Peyer's patch (tissue), 4 donors: ENCODE data around the gene SPDYE17.
"Not testable (repeated sequence)": the region's sequence is repeated elsewhere in the genome, so short reads cannot be mapped to it uniquely, and the experiment has no call there.

ENCODE experiments used
- POLR2A ChIP-seq, 2 donors: fragments of 450-650 bp; IDR thresholded peaks; one replicate each; pipeline ENCODE4 v1.5.1; 2017; ENCODE audit warnings: antibody characterized with exemption in 2 of 2, mild to moderate bottlenecking in 2 of 2, moderate library complexity in 2 of 2
- TF ChIP-seq, protein P1 (sequence below), 6 experiments: fragments of 450-650 bp in 4 of 6; fragments of 200-600 bp in 2 of 6; sonication (generic) in 1 of 6; IDR thresholded peaks; one replicate each; pipeline ENCODE4 v1.5.1; 2017 to 2019; ENCODE audit warnings: antibody characterized with exemption in 6 of 6, mild to moderate bottlenecking in 3 of 6, moderate library complexity in 1 of 6

DNA sequence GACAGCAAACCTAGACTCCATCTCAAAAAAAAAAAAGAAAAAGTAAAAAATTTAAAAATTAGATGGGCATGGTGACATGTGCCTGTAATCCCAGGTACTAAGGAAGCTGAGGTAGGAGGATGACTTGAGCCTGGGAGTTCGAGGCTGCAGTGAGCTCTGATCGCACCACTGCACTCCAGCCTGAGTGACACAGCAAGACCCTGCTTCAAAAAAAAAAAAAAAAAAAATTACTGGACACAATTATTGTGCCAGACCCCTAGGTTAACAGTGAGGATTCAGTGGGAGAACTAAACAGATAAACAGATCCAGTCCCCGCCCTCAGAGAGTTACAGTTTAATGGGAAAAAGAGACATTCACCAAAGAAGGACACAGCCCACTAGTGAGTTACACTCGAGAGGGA lies 31.6 kb upstream of the SPDYE17 start:
- TF ChIP-seq, protein P1, sequence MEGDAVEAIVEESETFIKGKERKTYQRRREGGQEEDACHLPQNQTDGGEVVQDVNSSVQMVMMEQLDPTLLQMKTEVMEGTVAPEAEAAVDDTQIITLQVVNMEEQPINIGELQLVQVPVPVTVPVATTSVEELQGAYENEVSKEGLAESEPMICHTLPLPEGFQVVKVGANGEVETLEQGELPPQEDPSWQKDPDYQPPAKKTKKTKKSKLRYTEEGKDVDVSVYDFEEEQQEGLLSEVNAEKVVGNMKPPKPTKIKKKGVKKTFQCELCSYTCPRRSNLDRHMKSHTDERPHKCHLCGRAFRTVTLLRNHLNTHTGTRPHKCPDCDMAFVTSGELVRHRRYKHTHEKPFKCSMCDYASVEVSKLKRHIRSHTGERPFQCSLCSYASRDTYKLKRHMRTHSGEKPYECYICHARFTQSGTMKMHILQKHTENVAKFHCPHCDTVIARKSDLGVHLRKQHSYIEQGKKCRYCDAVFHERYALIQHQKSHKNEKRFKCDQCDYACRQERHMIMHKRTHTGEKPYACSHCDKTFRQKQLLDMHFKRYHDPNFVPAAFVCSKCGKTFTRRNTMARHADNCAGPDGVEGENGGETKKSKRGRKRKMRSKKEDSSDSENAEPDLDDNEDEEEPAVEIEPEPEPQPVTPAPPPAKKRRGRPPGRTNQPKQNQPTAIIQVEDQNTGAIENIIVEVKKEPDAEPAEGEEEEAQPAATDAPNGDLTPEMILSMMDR (IDR thresholded peaks at IDR 0.05), result not testable (repeated sequence)
- not testable (repeated sequence) for TF ChIP-seq POLR2A (IDR thresholded peaks at IDR 0.05)
